NCI-H2029 (cell line): Measurements from ENCODE around the gene LRRC4C.
"Not testable (repeated sequence)": the region's sequence is repeated elsewhere in the genome, so short reads cannot be mapped to it uniquely, and the experiment has no call there.

Experiments
- DNase-seq: peaks from one replicate; lab custom pipeline; 2025; lab: John Stamatoyannopoulos, UW

LRRC4C gene

DNA sequence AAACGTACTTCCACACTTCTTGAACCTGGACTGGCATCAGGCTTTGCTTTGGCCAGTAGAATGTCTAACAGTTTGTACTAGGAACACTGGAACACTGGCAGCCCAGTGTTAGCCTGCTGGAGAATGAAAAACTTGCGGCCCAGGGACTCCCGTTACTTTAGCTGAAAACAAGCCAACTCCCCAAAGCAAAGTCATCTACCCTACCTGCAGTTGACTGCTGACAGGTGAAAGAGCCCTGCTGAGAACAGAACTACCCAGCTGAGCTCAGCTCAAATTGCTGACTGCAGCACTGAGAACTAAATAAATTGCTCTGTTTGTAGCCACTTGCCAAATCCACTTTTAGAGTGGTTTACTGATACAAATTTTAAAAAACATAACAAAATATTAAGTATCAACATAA is 342.5 kb downstream of the LRRC4C start:
- no peak for DNase-seq

DNA sequence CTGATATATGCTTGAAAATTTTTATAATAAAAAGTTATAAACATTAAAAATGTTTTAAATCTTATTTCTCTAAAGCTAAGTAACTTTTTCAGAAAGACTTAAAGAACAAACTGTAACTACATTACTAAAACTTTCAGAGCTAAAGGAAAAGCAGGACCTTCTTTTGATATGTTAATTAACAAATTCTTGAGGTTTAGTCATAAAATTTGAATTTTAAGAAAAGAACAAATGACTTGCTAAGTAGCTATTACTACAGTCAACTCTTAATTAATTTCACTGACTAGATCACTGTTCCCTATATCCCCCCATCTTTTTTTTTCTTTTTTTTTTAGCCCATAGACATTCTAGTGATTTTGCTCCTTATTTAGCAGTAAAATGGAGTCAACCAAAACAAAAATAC is 344.4 kb downstream of the LRRC4C start:
- no peak for DNase-seq

DNA sequence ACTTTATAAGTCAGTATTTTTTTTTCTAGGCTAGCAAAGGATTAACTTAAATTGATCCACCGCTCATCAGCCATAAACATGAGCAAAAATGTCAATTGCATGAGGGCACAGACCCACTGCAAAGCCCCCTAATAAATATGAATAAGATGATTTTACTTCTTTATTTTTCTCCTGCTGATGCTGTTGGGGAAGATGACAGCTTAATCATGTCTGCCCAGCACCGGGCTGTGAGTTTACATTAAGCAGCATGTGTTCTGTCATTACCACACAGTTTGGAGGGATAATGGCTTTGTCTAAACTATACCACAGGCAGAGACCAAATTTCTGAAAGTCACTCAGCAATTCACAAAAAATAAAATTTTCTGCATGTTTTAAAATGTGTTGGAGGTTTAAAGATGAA is 346.3 kb downstream of the LRRC4C start:
- DNase-seq = no peak

DNA sequence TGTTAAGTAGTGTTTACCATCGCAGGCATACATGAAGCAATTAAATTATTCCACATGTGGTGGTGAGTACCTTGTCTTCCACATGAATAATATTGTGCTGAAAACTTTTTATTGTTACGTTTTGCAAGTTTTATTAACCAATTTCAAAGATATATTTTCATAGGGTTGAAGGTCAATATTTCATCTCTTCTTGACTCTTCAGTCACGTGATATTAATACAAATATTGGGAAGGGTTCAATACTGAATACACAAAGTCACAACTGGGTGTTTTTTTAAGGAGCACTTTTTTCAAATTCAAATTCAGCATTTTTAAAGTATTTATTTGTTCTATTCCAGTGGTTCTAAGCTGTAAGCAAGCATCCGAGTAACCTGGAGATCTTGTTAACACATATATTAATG is 348.9 kb downstream of the LRRC4C start:
- DNase-seq = no peak

DNA sequence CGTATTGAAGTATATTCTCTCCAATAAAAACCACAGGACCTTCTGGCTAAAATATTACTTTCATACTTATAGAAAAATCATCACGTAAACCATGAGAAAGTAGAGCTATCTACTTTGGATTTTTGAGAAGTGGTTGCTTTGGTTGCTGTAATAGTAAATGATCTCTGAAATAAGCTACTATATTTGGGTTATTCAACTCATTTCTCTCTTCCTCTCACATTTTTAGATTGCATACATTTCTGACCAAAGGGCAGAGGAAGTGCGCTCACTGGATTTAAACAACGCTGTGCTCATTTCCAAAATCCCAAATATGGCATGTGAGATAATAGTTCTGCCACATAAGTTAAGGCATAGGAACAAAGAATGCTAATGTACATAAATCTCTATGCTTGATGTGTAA is 357.0 kb downstream of the LRRC4C start:
- DNase-seq = no peak

DNA sequence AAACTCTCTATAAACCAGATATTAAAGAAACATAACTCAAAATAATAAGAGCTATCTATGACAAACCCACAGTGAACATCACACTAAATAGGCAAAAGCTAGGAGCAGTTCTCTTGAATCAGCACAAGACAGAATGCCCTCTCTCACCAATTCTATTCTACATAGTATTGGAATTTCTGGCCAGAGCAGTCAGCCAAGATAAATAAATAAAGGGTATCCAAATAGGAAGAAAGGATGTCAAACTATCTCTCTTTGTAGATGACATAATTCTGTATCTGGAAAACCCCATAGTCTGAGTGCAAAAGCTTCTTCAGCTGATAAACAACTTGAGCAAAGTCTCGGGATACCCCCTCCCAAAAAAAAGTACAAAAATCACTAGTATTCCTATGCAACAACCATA is 359.8 kb downstream of the LRRC4C start:
- DNase-seq = no peak

DNA sequence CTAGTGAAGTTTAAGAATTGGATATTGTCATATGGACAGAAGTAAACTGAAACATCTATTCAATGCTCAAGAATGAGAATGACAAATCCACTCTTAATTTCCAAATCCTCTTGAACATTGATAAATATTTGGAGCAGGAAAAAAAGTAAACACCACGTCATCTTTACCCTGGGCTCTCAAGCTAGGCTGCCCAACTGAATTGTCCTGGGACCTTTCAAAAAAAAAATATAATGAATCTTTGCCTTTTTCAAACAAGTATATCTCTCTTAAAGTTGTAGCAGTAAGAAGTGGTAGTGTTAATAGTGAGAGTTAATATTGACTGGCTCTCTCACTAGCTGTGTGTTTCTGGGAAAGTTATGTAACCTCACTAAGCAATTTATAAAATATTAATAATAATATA is 374.3 kb downstream of the LRRC4C start:
- DNase-seq = no peak

DNA sequence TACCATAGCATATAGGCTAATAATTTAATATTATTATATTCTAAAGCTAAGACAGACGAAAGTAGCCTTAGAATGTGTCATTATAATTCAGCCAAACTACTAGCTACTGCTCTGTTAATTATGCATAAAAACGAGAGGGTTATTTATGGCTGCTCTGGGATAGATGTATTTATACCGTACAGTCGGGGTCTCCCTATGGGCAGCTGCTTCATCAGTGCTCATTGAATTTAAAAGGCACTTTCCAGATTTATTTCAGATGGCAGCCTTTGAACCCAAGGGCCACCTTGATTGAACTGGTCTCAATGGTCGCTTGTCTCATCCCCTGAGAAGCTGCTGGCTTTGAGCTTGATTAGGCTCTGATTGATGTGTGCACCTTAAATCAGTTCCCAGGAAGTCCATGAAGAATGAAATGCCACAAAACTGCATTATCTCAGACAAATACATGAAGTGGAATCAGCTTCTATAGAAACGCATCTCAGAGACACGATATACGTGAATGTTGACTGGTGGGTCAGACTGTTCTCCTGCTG is 377.6 kb downstream of the LRRC4C start:
- no peak for DNase-seq

DNA sequence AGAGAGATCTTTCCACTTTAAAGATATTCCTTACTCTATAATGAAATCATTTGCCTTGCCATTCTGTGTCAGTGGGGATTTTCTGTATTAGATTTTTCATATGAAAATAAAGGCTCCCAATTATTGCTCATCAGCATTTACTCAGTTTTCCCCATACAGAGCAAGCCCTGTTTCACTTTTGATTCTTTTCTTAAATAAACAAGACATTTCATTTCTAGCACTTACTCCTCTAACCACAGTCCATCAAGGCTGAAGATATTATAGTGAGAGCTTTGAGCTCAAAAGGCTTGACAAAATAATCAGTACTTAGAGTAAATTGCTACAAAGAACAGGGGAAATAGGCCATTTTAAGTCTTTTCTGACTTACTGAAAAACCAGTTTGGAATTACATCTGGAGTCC is 385.1 kb downstream of the LRRC4C start:
- DNase-seq = no peak

DNA sequence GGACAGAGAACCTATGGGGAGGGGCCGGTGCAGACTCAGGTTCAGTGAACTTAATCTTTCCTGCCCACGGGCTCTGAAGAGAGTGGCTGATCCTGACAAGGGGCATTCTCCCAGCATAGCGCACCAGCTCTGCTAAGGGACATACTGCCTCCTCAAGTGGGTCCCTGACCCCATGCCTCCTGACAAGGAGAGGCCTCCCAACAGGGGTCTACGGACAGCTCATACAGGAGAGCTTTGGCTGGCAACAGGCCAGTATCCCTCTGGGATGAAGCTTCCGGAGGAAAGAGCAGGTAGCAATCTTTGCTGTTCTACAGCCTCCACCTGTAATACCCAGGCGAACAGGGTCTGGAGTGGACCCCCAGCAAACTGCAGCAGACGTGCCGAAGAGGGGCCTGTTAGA is 394.0 kb downstream of the LRRC4C start:
- DNase-seq = no peak

DNA sequence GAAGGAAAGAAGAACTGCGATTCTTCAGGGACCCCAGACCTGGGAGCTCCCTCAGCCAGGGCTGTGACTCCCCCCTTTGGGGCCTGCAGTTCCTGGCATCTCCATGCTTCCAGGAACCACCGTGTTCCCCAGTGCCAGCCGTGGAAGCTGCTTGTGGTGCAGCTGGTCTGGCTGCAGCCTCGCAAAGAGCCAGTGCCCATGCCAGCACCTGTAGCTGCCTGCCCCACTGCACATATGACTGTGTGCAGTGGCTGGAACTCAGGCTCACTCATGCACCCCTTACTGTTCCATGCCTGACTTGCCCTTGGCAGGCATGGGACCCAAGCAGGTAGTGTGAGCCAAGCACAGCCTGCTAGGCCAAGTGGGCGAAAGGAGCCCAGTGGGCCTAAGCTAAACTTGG is 401.3 kb downstream of the LRRC4C start:
- no peak for DNase-seq

DNA sequence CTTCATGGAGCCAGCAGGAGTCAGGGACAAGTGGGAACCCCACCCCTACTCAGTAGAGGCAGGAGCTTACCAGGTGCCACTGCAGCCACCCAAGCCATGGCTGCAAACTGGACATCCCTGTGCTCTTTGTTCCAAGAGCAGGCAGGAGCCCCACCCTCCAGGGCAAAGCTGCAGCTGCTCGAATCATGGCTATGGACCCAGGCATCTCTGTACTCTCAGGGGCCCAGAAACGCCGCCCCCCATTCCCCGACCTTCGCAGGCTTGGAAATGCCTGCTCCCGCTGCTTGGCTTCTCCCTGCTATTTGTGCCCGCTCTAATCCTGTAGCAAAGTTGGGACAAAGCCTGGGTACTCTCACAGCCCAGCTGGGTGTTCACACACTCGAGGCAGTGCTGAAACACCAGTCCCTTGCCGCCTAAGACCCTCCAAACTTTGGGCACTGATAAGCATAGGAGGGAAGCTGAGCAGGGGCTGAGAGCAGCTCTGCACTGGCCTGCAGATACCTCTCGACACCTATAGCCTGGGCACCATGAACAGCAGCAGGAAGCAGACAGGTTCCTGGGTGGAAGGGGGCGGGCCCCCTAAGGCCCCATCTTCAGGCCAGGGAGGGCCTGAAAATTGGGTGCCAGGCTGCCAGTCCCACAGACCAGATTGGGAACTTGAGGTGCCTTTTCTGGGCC is 402.4 kb downstream of the LRRC4C start:
- no peak for DNase-seq

DNA sequence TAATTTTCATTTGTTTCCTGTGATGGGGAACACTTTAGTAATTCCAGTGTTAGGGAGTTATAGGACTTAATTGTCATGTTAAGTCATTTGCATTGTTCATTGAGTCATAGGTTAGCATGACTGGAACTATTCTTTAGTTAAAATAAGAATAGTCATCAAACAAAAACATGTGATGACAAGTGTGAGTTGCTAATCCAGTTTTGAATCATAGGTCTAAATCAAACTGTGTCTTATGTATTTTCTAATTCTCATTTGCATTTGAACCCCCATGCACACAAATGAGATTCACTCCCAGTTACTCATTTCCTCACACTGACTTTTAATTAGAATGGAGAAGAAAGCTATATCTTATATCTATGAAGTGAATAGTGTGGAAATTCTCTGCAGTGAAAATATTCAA is 405.6 kb downstream of the LRRC4C start:
- no peak for DNase-seq

DNA sequence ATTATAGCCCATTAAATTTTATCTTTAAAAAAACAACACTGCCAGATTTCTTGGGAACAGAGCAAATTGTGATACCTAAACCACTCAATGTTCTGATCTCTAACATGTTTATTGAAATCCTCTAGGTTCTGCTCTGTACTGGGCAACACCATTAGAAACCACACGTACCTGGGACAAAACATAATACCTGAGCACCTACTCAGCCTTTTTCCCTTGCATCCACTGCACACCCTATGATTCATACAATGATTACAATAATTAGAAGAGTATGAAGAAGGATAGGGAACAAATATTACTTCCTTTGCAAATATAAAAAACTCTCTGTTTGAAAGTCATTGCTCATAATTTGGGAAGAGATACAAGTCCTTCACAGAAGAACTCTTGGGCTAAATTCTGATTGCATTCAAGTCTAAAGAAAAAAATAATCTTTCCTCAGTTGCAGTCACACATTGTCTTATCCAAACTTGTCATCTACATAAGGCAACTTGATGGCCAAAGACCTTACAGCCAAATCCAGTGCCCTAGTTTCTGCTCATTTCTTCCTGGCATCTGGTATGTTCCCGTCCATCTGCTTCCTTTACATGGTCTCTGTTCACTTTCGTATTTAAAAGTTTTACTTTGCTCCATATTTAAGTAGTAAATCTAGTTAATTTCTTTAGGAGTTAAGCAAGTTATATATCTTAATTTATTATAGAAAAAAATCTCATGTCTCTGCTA is 407.4 kb downstream of the LRRC4C start:
- DNase-seq = no peak

DNA sequence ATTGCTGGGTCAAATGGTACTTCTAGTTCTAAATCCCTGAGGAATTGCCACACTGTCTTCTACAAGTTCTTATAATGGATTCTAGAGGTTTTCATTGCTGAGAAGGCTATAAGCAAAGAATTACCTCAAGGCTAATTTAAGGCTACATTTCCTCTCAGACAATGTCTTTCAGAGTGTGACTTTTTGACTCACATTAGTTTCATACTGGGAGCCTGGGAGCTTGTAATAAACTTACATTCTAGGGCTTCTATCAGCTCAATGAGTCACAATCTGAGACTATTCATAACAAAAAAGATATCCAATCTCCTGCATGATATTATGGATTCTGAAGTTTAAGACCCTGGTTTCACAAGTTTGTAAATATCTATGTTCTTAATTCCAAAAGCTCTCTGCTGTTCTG is 408.7 kb downstream of the LRRC4C start:
- DNase-seq = no peak

DNA sequence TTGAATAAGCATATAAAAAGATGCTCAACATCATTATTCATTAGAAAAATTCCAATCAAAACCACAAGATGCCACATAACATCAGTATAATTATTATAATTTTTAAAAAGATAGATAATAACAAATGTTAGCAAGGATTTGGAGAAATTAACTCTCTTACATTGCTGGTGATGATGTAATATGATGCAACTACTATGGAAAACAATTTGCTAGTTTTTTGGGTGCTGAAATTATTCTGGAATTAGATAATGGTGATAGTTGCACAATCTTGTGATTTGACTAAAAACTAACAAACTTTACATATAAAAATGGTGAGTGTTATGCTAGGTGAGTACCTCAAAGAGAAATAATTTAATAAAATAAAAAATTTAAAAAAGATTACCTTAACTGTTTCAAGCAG is 412.2 kb downstream of the LRRC4C start:
- no peak for DNase-seq

DNA sequence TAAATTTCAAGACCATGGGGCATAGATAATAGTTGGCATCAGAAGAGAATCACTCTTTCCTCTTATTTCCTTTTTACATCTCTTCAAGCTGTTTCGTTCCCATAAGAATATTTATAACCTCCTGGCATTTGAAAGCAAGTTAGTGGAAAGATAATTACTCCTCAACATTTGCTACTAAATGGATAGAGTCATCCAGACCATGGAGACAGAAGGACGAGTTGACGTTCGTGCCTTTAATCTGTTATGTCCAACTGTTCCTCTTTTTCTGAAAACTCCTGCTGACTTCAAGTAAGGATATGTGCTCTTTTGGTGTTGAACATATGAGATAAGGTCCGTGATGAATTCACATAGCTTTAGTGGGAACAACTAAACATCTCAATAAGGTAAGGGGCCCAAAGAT is 414.2 kb downstream of the LRRC4C start:
- DNase-seq = no peak

DNA sequence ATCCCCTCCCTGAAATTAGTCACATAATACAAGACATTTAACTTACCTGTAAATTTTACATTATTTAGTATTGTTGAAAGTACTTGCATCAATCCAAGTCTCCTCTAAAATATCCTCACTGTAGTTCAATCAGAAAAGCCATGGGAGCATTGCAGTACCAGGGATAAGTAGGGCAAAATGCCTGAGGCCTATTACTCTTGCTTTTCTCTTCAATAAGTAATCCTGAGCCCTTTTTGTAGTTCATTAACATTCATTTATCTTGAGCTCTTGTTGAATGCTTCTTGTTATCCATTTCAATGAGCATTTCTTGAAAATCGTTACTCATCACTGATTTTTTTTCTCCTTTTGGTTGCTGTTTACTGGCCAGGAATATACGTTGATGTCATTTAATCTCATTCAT is 414.7 kb downstream of the LRRC4C start:
- no peak for DNase-seq

DNA sequence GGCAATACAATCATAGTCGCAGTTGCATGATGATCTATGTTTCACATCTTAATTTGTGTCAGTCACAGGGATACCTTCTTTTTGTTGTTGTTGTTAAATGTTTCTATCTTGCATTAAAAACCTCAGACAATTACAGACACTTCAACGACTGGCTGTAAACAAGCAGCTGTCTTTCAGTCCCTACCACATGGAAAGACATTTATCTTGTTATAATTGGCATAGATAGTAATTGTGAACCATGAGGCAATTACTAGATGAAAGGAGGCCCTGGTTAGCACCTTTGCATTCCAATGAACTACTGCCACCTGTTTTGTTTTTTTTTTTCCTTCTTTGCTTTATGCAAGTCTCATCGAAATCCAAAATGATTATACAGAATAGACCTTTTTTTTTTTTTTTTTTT is 416.8 kb downstream of the LRRC4C start:
- DNase-seq = no peak

DNA sequence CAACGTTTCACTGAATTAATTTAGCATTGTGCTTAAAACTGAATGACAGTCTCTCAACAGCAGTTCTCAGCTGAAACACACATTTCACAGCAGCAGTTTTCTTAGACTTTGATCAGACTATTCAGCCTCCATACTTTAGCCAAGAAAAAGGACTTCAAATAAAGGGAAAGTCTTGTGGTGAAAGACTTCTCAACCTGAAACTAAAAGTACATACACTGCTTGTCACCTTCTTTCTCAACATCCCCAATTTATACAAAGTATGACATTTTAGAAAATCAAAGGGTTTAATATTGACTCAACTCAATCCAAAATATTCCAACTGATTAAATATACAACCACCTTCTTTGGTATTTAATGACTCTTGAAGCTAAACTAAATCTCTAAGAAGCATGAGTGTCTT is 419.0 kb downstream of the LRRC4C start:
- DNase-seq = no peak

DNA sequence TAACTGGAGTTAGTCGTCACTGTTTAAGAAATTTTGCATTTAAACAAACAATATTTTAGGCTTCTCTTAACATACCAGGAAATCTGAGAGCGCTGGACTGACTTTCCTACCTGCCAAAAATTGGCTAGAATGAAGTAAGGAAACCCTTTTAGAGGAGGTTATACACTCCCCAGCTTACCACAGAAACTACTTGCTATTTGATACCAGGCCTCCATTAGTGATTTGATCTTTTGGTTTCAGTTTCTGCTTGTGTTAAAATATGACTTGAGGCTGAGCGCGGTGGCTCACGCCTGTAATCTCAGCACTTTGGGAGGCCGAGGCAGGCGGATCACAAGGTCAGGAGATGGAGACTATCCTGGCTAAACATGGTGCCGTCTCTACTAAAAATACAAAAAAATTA is 419.9 kb downstream of the LRRC4C start:
- no peak for DNase-seq

DNA sequence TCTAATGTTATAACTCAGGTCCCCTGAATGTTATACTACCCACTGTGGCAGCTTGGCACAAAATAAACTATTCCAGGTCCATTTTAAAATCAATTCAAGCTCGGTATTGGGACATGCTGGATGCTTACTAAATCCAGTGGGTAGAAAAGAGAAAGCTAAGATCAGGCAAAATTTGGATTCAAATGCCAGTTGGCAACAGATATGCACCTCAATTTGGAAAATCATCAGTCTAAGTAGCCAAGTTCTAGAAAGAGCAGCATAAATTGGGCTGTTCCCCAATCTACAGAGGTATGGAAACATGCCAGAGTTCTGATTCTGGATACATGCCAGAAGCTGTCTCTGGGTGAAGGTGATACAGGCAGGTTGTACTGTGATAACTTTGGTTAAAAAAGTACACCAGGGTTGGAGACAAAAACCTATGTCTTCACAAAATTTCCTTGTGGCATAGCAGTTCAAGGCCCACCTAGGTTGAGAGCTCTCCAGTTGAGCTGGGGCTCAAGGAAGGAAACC is 427.8 kb downstream of the LRRC4C start:
- no peak for DNase-seq

DNA sequence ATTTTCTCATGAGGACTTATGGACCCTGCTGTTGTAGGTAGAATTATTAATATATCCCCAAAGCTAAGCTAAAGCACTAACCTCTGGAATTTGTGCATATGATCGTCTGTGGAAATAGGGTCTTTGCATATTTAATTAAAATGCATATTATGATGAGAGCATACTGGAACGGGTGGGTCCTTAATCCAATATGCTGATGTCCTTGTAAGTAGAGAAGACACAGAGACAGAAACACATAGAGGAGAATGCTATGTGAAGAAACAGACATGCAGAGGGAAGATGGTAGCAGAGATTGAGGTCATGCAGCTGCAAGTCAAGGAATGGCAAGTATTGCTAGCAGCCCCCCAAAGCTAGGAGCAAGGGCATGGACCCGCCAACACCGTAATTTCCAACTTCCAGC is 439.2 kb downstream of the LRRC4C start:
- DNase-seq = no peak

DNA sequence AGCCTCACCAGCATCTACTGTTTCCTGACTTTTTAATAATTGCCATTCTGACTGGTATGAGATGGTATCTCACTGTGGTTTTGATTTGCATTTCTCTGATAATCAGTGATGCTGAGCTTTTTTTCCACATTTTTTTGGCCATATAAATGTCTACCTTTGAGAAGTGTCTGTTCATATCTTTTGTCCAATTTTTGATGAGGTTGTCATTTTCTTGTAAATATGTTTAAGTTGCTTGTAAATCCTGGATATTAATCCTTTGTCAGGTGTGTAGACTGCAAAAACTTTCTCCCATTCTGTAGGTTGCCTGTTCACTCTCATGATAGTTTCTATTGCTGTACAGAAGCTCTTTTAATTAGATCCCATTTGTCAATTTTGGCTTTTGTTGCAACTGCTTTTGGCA is 439.8 kb downstream of the LRRC4C start:
- not testable (repeated sequence) for DNase-seq
